Heart right ventricle (tissue), 16 donors: Measurements from ENCODE around the gene SH3TC1. TPM values are rescaled to one million over a fixed set of nuclear protein-coding genes. Genes with fewer than 3 reads are reported as not detected.

Experiments
- ATAC-seq, 8 donors: fragments of 200-7000 bp; cut with Tn5 transposase; one replicate each; pipeline ENCODE4 v1.9.1; 2020; ENCODE audit warnings: mild to moderate bottlenecking in 8 of 8, moderate library complexity in 8 of 8, moderate number of reproducible peaks in 1 of 8
- DNase-seq, 2 donors: peaks; one replicate each; pipeline ENCODE4 v3.0.0-alpha.2; 2020
- H3K27ac ChIP-seq, 10 donors: fragments of 200-600 bp; sonication (generic) in 2 of 10; one replicate each; pipeline versions ENCODE4 v1.5.0 to v1.8.0; 2020 to 2022; ENCODE audit warnings: mild to moderate bottlenecking in 3 of 10
- H3K27me3 ChIP-seq, 7 donors: fragments of 200-600 bp; one replicate each; pipeline ENCODE4 v1.8.0; 2021 to 2022; ENCODE audit warnings: mild to moderate bottlenecking in 2 of 7
- H3K36me3 ChIP-seq, 9 donors: fragments of 200-600 bp; sonication (generic) in 1 of 9; one replicate each; pipeline versions ENCODE4 v1.5.0 to v1.8.0; 2020 to 2022; ENCODE audit warnings: mild to moderate bottlenecking in 2 of 9
- H3K4me1 ChIP-seq, 9 donors: fragments of 200-600 bp; sonication (generic) in 1 of 9; one replicate each; pipeline versions ENCODE4 v1.5.0 to v1.8.0; 2020 to 2022; ENCODE audit warnings: mild to moderate bottlenecking in 4 of 9
- H3K4me3 ChIP-seq, 10 donors: fragments of 200-600 bp; sonication (generic) in 2 of 10; one replicate each; pipeline versions ENCODE4 v1.5.0 to v1.8.0; 2020 to 2022; ENCODE audit warnings: mild to moderate bottlenecking in 7 of 10, moderate library complexity in 2 of 10
- H3K9me3 ChIP-seq, 11 donors: fragments of 200-600 bp in 10 of 11; sonication (generic) in 2 of 11; one replicate each; pipeline versions ENCODE4 v1.5.0 to v1.8.0; 2013 to 2022; ENCODE audit warnings: mild to moderate bottlenecking in 2 of 11, control low read depth in 1 of 11, moderate library complexity in 1 of 11
- WGBS, 2 donors: extraction: QIAGEN DNeasy Blood & Tissue Kit; methylation state at CpG; one replicate each; pipeline ENCODE4 v1.1.7; 2013; ENCODE audit warnings: inconsistent platforms in 1 of 2; 5-methylcytosine and 5-hydroxymethylcytosine counted together
- intact Hi-C, 10 donors: fragments of 100-400 bp; cut with DNase I; formaldehyde crosslinking; loops; one replicate each; pipeline versions ENCODE4 v1.11.1 to v1.14.2; 2022
- polyA plus RNA-seq, 2 donors: library from polyadenylated mRNA; stranded (reverse); fragments of 200-250 nt; gene quantifications; one replicate each; pipeline ENCODE4 v1.2.3, GENCODE V29; 2013
- total RNA-seq, 10 donors: library from RNA; stranded (reverse); fragmentation: NEBNext Ultra II Directional in 3 of 10; extraction: Animal tissue kit (Norgen Biotek cat#: 25700) in 3 of 10; gene quantifications; one replicate each; pipeline versions ENCODE4 v1.2.1 to v1.2.4, GENCODE V29; 2021 to 2023
- TF ChIP-seq, protein P1 (sequence below), 9 donors: fragments of 200-600 bp; sonication (generic) in 2 of 9; IDR thresholded peaks; one replicate each; pipeline versions ENCODE4 v1.5.0 to v1.8.0; 2021 to 2022; ENCODE audit warnings: antibody characterized with exemption in 9 of 9, mild to moderate bottlenecking in 5 of 9, moderate library complexity in 1 of 9
- donor health status: Arrhythmogenic right ventricular cardiomyopathy.
- donor health status: ischemic (EF 13 %, LVEDD 7.1; RV severe dilation, severe dysfunction).
- donor health status: healthy with polysubstance abuse.
- donor health status: DM: no; HTN: yes; CAD: no.
- donor health status: DM: no; HTN: no; CAD: no.
- donor health status: ischemic (EF 25% LVEDD 6.9; RV normal size, moderate dysfunction).
- donor health status: ischemic (EF 25% LVEDD 5.7; RV mildly dilated, moderate dysfunction).
- donor health status: healthy.
- donor health status: DM: yes; HTN: yes; CAD: no.
- donor health status: Ischemic cardiomyopathy.
- donor health status: ischemic (EF 35%, LVEDD 5.7; RV mildly dilated, moderate dysfunction).
- donor health status: nonischemic (EF 11% LVEDD 7.7; RV severe dilation, severe dysfunction).
- donor health status: DM: yes; HTN: yes; CAD: no.
- donor health status: PGD.
- donor health status: ischemic (EF 29% LVEDD 5.4; RV normal size, mild dysfunction).
- donor health status: nonischemic (EF 23%, LVEDD 6.1; RV moderate dilation, normal function).

The SH3TC1 gene
- total and polyA plus RNA-seq, 12 donors: 7.4 to 22.8 (median 11.2) TPM

DNA sequence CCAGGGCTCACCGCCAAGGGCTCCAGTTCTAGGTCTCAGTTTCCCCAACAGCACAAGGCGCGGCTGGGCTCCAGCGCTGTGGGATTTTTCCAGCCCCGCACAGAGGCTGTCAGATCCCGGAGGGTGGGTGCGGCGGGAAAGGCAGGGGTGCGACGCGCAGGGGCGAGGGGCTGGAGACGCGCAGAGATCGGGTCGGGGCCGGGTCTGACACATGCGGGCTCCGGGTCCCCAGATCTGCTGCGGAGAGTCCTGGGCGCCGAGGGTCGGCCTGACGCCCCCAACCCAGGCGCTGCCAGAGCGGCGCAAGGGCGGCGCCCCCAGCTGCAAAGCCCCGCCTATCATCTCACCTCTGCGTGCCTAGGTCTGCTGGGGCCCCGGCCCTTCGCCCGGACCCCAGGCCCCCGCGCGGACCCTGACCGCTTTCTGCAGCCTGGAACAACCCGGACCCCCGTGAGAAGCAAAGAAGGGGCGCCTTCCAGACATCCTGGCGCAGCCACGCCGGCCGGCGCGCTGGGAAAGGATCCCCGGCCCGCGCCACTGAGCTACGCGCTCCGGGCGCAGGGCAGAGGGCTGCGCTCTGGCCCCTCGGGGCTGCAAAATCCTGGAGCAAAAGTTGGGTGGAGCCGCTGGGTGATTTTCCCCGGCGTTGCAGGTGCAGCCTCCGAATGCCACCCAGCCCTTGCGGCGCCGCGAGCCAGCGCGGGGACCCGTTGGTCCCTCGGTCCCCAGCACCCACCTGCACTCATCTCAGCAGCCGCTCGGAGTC is 41.0 kb upstream of the SH3TC1 start:
- ATAC-seq: peak in 2 of 8 donors; percentile 1 to 5
- H3K27me3 ChIP-seq: peaks cover 0 to 22% (median 6%) of the 10 kb centered on the region in 7 donors
- H3K36me3 ChIP-seq: no peaks in the 10 kb centered on the region
- TF ChIP-seq, protein P1, sequence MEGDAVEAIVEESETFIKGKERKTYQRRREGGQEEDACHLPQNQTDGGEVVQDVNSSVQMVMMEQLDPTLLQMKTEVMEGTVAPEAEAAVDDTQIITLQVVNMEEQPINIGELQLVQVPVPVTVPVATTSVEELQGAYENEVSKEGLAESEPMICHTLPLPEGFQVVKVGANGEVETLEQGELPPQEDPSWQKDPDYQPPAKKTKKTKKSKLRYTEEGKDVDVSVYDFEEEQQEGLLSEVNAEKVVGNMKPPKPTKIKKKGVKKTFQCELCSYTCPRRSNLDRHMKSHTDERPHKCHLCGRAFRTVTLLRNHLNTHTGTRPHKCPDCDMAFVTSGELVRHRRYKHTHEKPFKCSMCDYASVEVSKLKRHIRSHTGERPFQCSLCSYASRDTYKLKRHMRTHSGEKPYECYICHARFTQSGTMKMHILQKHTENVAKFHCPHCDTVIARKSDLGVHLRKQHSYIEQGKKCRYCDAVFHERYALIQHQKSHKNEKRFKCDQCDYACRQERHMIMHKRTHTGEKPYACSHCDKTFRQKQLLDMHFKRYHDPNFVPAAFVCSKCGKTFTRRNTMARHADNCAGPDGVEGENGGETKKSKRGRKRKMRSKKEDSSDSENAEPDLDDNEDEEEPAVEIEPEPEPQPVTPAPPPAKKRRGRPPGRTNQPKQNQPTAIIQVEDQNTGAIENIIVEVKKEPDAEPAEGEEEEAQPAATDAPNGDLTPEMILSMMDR (IDR thresholded peaks at IDR 0.05): no peak
- H3K4me1 ChIP-seq: peaks cover 9 to 38% (median 23%) of the 10 kb centered on the region in 9 donors
- no peak for DNase-seq
- no peaks in the 10 kb centered on the region for H3K9me3 ChIP-seq
- 2 to 3% methylated on average over 66 to 70 of the region's 70 CpGs for WGBS, 2 donors
- H3K4me3 ChIP-seq: peak overlapping the region; percentile 59 to 97 (median 90)
- H3K27ac ChIP-seq: peak overlapping the region in 6 of 10 donors; percentile 34 to 58 (median 46)
- intact Hi-C loops: loop anchor here in 1 of 10 donors (5.0 kb wide), 1 partner anchor 106 kb away; no protein-coding TSS in a partner anchor

GRCh38 chr4:8158710-8159536 is 40.2 kb upstream of the SH3TC1 start, which contains the start of gene ABLIM2:
Gene ABLIM2, minus strand, starts transcription at chr4:8158813. Its CDS starts 124 bp downstream, at chr4:8158689.
- ATAC-seq: peak; percentile 95 to 99 (median 98)
- Histone ChIP-seq H3K4me3 (peak within 1 kb of the TSS; percentile 59 to 97 (median 90)), H3K9me3 (no peaks in the 10 kb centered on the region), H3K36me3 (no peaks in the 10 kb centered on the region), H3K27ac (peak within 1 kb of the TSS in 9 of 10 donors; percentile 36 to 87 (median 82)), H3K27me3 (peaks cover 0 to 22% (median 6%) of the 10 kb centered on the region in 7 donors), H3K4me1 (peaks cover 9 to 35% (median 23%) of the 10 kb centered on the region in 9 donors)
- 0% methylated on average over 94 to 96 of the region's 96 CpGs for WGBS, 2 donors
- TF ChIP-seq, protein P1 (IDR thresholded peaks at IDR 0.05): peak in 1 of 9 donors; percentile 14
- intact Hi-C loops: loop anchor here in 1 of 10 donors (5.0 kb wide), 1 partner anchor 107 kb away; no protein-coding TSS in a partner anchor
- DNase-seq: peak; percentile 97 to 99

GRCh38 chr4:8159537-8160232 is 39.4 kb upstream of the SH3TC1 start:
- intact Hi-C loops: loop anchor here in 1 of 10 donors (5.0 kb wide), 1 partner anchor 107 kb away; no protein-coding TSS in a partner anchor

More at GRCh38 chr4:8159537-8160232, 39.4 kb upstream of the SH3TC1 start:
- DNase-seq: no peak
- no peak for ATAC-seq
- Histone ChIP-seq H3K36me3 (no peaks in the 10 kb centered on the region), H3K4me3 (peak overlapping the region; percentile 55 to 97 (median 88)), H3K9me3 (no peaks in the 10 kb centered on the region), H3K27ac (peak overlapping the region in 9 of 10 donors; percentile 36 to 87 (median 82)), H3K27me3 (peaks cover 0 to 22% (median 6%) of the 10 kb centered on the region in 7 donors), H3K4me1 (peaks cover 9 to 35% (median 23%) of the 10 kb centered on the region in 9 donors)
- TF ChIP-seq, protein P1 (IDR thresholded peaks at IDR 0.05): no peak
- 31% methylated on average over 13 of the region's 13 CpGs for WGBS, 2 donors
